Transverse colon (tissue), 4 donors: Measurements from ENCODE around the gene MAGEB3. TPM values are rescaled to one million over a fixed set of nuclear protein-coding genes. Genes with fewer than 3 reads are reported as not detected.

Experiments used
- DNase-seq: peaks from one replicate; pipeline ENCODE4 v3.0.0-alpha.2; 2019
- H3K27ac ChIP-seq, 4 donors: fragments of 200-600 bp; sonication (generic); 2 replicates each; pipeline ENCODE4 v1.5.1; 2016 to 2018; ENCODE audit warnings: inconsistent platforms in 4 of 4
- H3K27me3 ChIP-seq: fragments of 200-600 bp; sonication (generic); 2 replicates; pipeline ENCODE4 v1.5.1; 2017; ENCODE audit warnings: inconsistent platforms
- H3K36me3 ChIP-seq, 4 donors: fragments of 200-600 bp; sonication (generic); 2 replicates each; pipeline ENCODE4 v1.5.1; 2017 to 2019; ENCODE audit warnings: inconsistent platforms in 4 of 4
- H3K4me1 ChIP-seq, 4 donors: fragments of 200-600 bp; sonication (generic); 2 replicates each; pipeline ENCODE4 v1.5.1; 2017 to 2020; ENCODE audit warnings: inconsistent platforms in 4 of 4
- H3K4me3 ChIP-seq, 4 donors: fragments of 200-600 bp; sonication (generic); 1 replicate in 1 of 4; 2 replicates in 3 of 4; pipeline versions ENCODE4 v1.5.1 to v1.6.1; 2017 to 2019; ENCODE audit warnings: inconsistent platforms in 4 of 4
- H3K9me3 ChIP-seq, 2 donors: fragments of 200-600 bp; sonication (generic); 2 replicates each; pipeline ENCODE4 v1.5.1; 2017 to 2019; ENCODE audit warnings: inconsistent platforms in 2 of 2
- CTCF ChIP-seq, 5 experiments: fragments of 200-600 bp in 3 of 5; fragments of 450-650 bp in 2 of 5; sonication (generic) in 3 of 5; IDR thresholded peaks; 1 replicate in 2 of 5; 2 replicates in 3 of 5; pipeline ENCODE4 v1.5.1; 2016 to 2017; ENCODE audit warnings: antibody characterized with exemption in 5 of 5, inconsistent platforms in 3 of 5, mild to moderate bottlenecking in 2 of 5, moderate library complexity in 1 of 5
- EP300 ChIP-seq: sonication (generic); formaldehyde crosslinking; IDR thresholded peaks from one replicate; pipeline ENCODE4 v1.6.1; 2017; ENCODE audit warnings: antibody characterized with exemption, low read depth
- POLR2A ChIP-seq: fragments of 450-650 bp; IDR thresholded peaks from one replicate; pipeline ENCODE4 v1.6.1; 2016; ENCODE audit warnings: antibody characterized with exemption, mild to moderate bottlenecking, moderate library complexity
- POLR2AphosphoS5 ChIP-seq, 3 donors: sonication (generic); formaldehyde crosslinking; IDR thresholded peaks; one replicate each; pipeline ENCODE4 v1.6.1; 2016; ENCODE audit warnings: antibody characterized with exemption in 3 of 3
- WGBS, 2 donors: methylation state at CpG; one replicate each; pipeline ENCODE4 v1.1.5; 2018; ENCODE audit warnings: low coverage in 1 of 2; 5-methylcytosine and 5-hydroxymethylcytosine counted together
- in situ Hi-C, 4 donors: fragments of 200-750 bp; cut with MboI; loops; one replicate each; pipeline versions ENCODE4 v1.15.0 to v1.15.1; 2017; ENCODE audit warnings: low sequenced_read_pairs in 3 of 4, low pct_ligation_motif_present in 1 of 4, low pct_unique_long_range_greater_than_20kb in 1 of 4
- intact Hi-C: fragments of 100-400 bp; cut with DNase I; formaldehyde crosslinking; loops from one replicate; pipeline ENCODE4 v1.15.1; 2023; ENCODE audit warnings: low total_unique reads
- total RNA-seq, 4 donors: library from RNA; depleted of rRNA; stranded (reverse); fragments of >200 nt; gene quantifications; one replicate each; pipeline ENCODE4 v1.1.0, GENCODE V29; 2016

MAGEB3 gene
- total RNA-seq, 4 donors from 2014 or later, result not detected

- intact Hi-C loops (no loop called here), in situ Hi-C loops (no loop called here)
- H3K27ac ChIP-seq, result no peak overlapping the region
- no peaks in the 10 kb centered on the region for H3K9me3 ChIP-seq
- no peaks in the 10 kb centered on the region for H3K27me3 ChIP-seq
- 84% methylated on average over 4 of the region's 4 CpGs; no CpG with 5 or more reads in 1 of the 2 donors for WGBS, 2 donors
- no peak overlapping the region for H3K4me3 ChIP-seq
- no peak for DNase-seq
- TF ChIP-seq EP300 (no peak), POLR2AphosphoS5 (IDR thresholded peaks at IDR 0.05) (no peak), CTCF (IDR thresholded peaks at IDR 0.05) (no peak), POLR2A (no peak)
- H3K4me1 ChIP-seq, result no peaks in the 10 kb centered on the region
- H3K36me3 ChIP-seq, result no peaks in the 10 kb centered on the region
Observed at GRCh38 chrX:30219372-30219771, 11.1 kb upstream of the MAGEB3 start.

- Histone ChIP-seq H3K27me3 (no peaks in the 10 kb centered on the region), H3K27ac (no peak overlapping the region)
- WGBS, 2 donors, result 82% methylated on average over 5 of the region's 5 CpGs; no CpG with 5 or more reads in 1 of the 2 donors
Observed at GRCh38 chrX:30220661-30221060, 9.8 kb upstream of the MAGEB3 start.

GRCh38 chrX:30224536-30224935 lies 5.9 kb upstream of the MAGEB3 start:
- WGBS, 2 donors, result 55% methylated on average over 2 of the region's 2 CpGs; no CpG with 5 or more reads in 1 of the 2 donors
- TF ChIP-seq POLR2AphosphoS5 (IDR thresholded peaks at IDR 0.05), result no peak
- no peak for TF ChIP-seq EP300
- TF ChIP-seq POLR2A, result no peak
- no peak for TF ChIP-seq CTCF (IDR thresholded peaks at IDR 0.05)
- H3K4me3 ChIP-seq, result no peak overlapping the region
- intact Hi-C loops (no loop called here), in situ Hi-C loops (no loop called here)
- no peak for DNase-seq
- H3K27ac ChIP-seq, result no peak overlapping the region
- no peaks in the 10 kb centered on the region for H3K9me3 ChIP-seq
- no peaks in the 10 kb centered on the region for H3K27me3 ChIP-seq
- H3K4me1 ChIP-seq, result no peaks in the 10 kb centered on the region
- no peaks in the 10 kb centered on the region for H3K36me3 ChIP-seq

More at GRCh38 chrX:30220661-30221060, 9.8 kb upstream of the MAGEB3 start:
- Histone ChIP-seq H3K4me1 (no peaks in the 10 kb centered on the region), H3K4me3 (no peak overlapping the region), H3K9me3 (no peaks in the 10 kb centered on the region), H3K36me3 (no peaks in the 10 kb centered on the region)
- in situ Hi-C loops (no loop called here), intact Hi-C loops (no loop called here)
- DNase-seq, result no peak
- TF ChIP-seq POLR2A (no peak), EP300 (no peak), CTCF (IDR thresholded peaks at IDR 0.05) (no peak), POLR2AphosphoS5 (IDR thresholded peaks at IDR 0.05) (no peak)

GRCh38 chrX:30228526-30228925 lies 1.9 kb upstream of the MAGEB3 start:
- intact Hi-C loops, result no loop called here
- 71% methylated on average over 1 of the region's 1 CpG; no CpG with 5 or more reads in 1 of the 2 donors for WGBS, 2 donors
- Histone ChIP-seq H3K9me3 (no peaks in the 10 kb centered on the region), H3K27me3 (no peaks in the 10 kb centered on the region), H3K36me3 (no peaks in the 10 kb centered on the region), H3K4me1 (no peaks in the 10 kb centered on the region), H3K4me3 (no peak overlapping the region), H3K27ac (no peak overlapping the region)
- no peak for DNase-seq
- in situ Hi-C loops, result loop anchor here in 1 of 4 donors (25.0 kb wide), 1 partner anchor 109 kb away; no protein-coding TSS in a partner anchor
- TF ChIP-seq CTCF (IDR thresholded peaks at IDR 0.05) (no peak), POLR2A (no peak), EP300 (no peak), POLR2AphosphoS5 (IDR thresholded peaks at IDR 0.05) (no peak)
